HTR-8/SVneo (cell line): ENCODE results near the gene NPTX1.

Experiments used
- DNase-seq: peaks from one replicate; pipeline ENCODE4 v3.0.0; 2011; ENCODE audit warnings: low spot score, mixed read lengths; ENCODE audit not compliant: insufficient read length
- FAIRE-seq: peaks from 2 replicates; lab custom pipeline; 2011; peaks lifted over from hg19 to GRCh38; lab: Jason Lieb, UNC

Gene NPTX1

GRCh38 chr17:80430446-80431245, 45.8 kb downstream of the NPTX1 start:
- DNase-seq (no peak), FAIRE-seq (no peak)

- no peak for DNase-seq
- FAIRE-seq: no peak
Measured at GRCh38 chr17:80429356-80430275, 46.8 kb downstream of the NPTX1 start.

GRCh38 chr17:80428796-80429195, 47.6 kb downstream of the NPTX1 start:
- FAIRE-seq: no peak
- no peak for DNase-seq

GRCh38 chr17:80428363-80428762, 48.0 kb downstream of the NPTX1 start:
- no peak for DNase-seq
- FAIRE-seq: no peak

GRCh38 chr17:80427366-80428282, 48.8 kb downstream of the NPTX1 start:
- no peak for FAIRE-seq
- no peak for DNase-seq

GRCh38 chr17:80426671-80427326, 49.6 kb downstream of the NPTX1 start:
- peak; percentile 85 for DNase-seq

GRCh38 chr17:80425835-80426426, 50.5 kb downstream of the NPTX1 start:
- DNase-seq (no peak), FAIRE-seq (no peak)

More at GRCh38 chr17:80426671-80427326, 49.6 kb downstream of the NPTX1 start:
- peak; percentile 95 for FAIRE-seq

GRCh38 chr17:80424878-80425765, 51.3 kb downstream of the NPTX1 start:
- DNase-seq: no peak
- no peak for FAIRE-seq

- no peak for FAIRE-seq
- no peak for DNase-seq
Measured at GRCh38 chr17:80424261-80424660, 52.1 kb downstream of the NPTX1 start.

GRCh38 chr17:80423536-80424225, 52.7 kb downstream of the NPTX1 start:
- DNase-seq (no peak), FAIRE-seq (no peak)

- FAIRE-seq: no peak
- DNase-seq: no peak
Measured at GRCh38 chr17:80422981-80423380, 53.4 kb downstream of the NPTX1 start.

- DNase-seq: no peak
- FAIRE-seq: no peak
Measured at GRCh38 chr17:80422276-80422675, 54.1 kb downstream of the NPTX1 start.

GRCh38 chr17:80421381-80422090, 54.9 kb downstream of the NPTX1 start:
- FAIRE-seq (no peak), DNase-seq (no peak)

- DNase-seq (no peak), FAIRE-seq (no peak)
Measured at GRCh38 chr17:80419255-80419654, 57.2 kb downstream of the NPTX1 start.

- DNase-seq (no peak), FAIRE-seq (no peak)
Measured at GRCh38 chr17:80418589-80418988, 57.8 kb downstream of the NPTX1 start.
